ENCODE measurements around the gene GCNT2.
"Not testable (repeated sequence)": the region's sequence is repeated elsewhere in the genome, so short reads cannot be mapped to it uniquely, and the experiment has no call there.

Gene GCNT2

DNA sequence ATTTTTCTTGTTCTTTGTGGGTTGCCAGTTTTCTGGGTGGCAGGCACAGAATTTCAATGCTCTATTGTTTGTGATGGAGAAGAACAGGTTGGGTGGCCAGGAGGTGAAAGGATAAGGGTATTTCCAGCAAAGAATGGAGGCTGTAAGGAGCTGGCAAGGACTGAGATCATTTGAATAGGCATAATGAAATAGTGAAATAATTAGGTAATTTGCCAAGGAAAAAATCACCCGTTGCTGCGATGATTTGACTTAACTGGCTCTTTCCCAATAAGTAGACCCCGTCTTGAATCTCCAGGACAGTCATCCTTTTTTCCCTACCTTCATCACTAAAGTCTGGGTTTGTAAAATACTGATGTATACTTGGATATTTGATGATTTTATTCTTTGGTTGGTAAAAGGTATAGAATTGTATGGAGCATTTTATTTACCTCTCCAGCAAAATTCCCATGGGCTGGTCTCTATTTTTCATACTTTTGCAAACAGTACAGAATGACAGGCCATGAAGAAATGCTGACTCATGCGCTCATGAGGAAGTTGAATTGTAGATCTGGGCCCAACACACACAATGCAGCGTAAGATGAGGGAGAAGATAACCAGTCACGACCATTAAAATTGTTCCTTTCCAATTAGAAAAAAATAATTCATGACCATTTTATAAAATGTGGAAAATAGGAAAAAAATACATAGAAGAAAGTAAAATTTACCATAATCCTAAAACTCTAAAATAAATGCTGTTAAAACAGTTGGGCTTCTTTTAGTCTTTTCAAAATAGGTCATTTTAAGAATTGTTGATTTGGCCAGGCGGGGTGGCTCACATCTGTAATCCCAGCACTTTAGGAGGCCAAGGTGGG is 2.4 kb upstream of the GCNT2 start:
- no peak for DNase-seq (ENCODE audit: extremely low read depth, insufficient read length)
- Histone ChIP-seq H3K4me3 (replicated peaks; ENCODE audit: low read depth, low read length) (no peak overlapping the region), H3K27me3 (replicated peaks; ENCODE audit: control insufficient read depth, insufficient read depth, low read length) (no peaks in the 10 kb centered on the region), H3K36me3 (ENCODE audit: control insufficient read depth, insufficient read depth, low read length) (no peaks in the 10 kb centered on the region)
- TF ChIP-seq, protein P1, sequence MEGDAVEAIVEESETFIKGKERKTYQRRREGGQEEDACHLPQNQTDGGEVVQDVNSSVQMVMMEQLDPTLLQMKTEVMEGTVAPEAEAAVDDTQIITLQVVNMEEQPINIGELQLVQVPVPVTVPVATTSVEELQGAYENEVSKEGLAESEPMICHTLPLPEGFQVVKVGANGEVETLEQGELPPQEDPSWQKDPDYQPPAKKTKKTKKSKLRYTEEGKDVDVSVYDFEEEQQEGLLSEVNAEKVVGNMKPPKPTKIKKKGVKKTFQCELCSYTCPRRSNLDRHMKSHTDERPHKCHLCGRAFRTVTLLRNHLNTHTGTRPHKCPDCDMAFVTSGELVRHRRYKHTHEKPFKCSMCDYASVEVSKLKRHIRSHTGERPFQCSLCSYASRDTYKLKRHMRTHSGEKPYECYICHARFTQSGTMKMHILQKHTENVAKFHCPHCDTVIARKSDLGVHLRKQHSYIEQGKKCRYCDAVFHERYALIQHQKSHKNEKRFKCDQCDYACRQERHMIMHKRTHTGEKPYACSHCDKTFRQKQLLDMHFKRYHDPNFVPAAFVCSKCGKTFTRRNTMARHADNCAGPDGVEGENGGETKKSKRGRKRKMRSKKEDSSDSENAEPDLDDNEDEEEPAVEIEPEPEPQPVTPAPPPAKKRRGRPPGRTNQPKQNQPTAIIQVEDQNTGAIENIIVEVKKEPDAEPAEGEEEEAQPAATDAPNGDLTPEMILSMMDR (IDR thresholded peaks at IDR 0.05; ENCODE audit: insufficient read depth, low read length, poor library complexity, severe bottlenecking), result no peak

DNA sequence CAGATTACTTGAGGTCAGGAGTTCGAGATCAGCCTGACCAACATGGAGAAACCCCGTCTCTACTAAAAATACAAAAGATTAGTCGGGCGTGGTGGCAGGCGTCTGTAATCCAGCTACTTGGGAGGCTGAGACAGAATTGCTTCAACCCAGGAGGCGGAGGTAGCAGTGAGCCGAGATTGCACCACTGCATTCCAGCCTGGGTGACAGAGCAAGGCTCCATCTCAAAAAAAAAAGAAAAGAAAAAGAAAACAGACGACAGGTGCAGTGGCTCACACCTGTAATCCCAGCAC is 1.8 kb upstream of the GCNT2 start:
- not testable (repeated sequence) for DNase-seq (ENCODE audit: extremely low read depth, insufficient read length); H3K27me3 ChIP-seq (replicated peaks; ENCODE audit: control insufficient read depth, insufficient read depth, low read length); H3K36me3 ChIP-seq (ENCODE audit: control insufficient read depth, insufficient read depth, low read length); H3K4me3 ChIP-seq (replicated peaks; ENCODE audit: low read depth, low read length)

DNA sequence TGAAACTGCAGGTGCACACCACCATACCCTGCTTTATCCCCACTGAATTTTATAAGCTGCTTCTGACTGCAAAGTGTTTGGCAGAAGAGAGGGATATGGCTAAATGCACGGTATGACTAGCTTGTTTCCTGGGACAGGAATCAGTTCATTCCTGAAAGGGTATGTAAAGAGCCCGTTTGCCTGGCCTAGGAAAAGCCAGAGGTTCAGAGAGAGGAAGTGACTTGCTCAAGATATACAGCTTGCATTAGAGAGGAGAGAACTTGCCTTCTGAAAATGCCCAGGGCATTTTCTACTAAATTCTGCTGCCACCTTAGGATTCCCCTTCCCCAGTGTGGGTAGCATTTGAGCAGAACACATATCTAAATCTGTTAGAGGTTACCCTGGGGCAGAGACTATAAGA is 683 bp upstream of the GCNT2 start:
- Histone ChIP-seq H3K27me3 (replicated peaks; ENCODE audit: control insufficient read depth, insufficient read depth, low read length) (no peaks in the 10 kb centered on the region), H3K4me3 (replicated peaks; ENCODE audit: low read depth, low read length) (no peak overlapping the region), H3K36me3 (ENCODE audit: control insufficient read depth, insufficient read depth, low read length) (no peaks in the 10 kb centered on the region)
- no peak for DNase-seq (ENCODE audit: extremely low read depth, insufficient read length)
- TF ChIP-seq, protein P1 (IDR thresholded peaks at IDR 0.05; ENCODE audit: insufficient read depth, low read length, poor library complexity, severe bottlenecking), result no peak

DNA sequence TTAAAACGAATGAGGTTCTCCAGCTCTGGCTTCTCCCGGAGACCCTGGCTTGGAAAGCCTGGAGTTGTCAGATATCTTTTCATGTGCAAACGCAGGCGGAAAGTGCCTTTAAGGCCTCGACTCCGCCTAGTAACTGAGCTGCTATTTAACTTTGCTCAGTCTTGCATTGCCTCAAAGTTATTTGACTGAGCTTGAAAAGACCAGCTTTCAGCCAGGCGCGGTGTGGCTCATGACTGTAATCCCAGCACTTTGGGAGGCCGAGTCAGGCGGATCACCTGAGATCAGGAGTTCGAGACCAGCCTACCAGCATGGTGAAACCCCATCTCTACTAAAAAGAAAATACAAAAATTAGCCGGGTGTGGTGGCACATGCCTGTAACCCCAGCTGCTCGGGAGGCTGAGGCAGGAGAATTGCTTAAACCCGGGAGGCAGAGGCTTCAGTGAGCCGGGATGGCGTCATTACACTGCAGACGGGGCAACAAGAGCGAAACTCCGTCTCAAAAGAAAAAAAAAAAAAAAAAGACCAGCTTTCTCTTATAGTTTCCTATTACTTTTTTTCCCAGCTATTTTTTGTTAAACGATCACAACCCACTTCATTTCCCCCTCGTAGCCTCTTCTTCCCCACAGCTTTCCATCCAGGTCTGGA is 1.9 kb downstream of the GCNT2 start:
- TF ChIP-seq, protein P1 (IDR thresholded peaks at IDR 0.05; ENCODE audit: insufficient read depth, low read length, poor library complexity, severe bottlenecking), result no peak
- no peaks in the 10 kb centered on the region for H3K36me3 ChIP-seq (ENCODE audit: control insufficient read depth, insufficient read depth, low read length)
- DNase-seq (ENCODE audit: extremely low read depth, insufficient read length), result no peak
- no peaks in the 10 kb centered on the region for H3K27me3 ChIP-seq (replicated peaks; ENCODE audit: control insufficient read depth, insufficient read depth, low read length)
- H3K4me3 ChIP-seq (replicated peaks; ENCODE audit: low read depth, low read length), result no peak overlapping the region

DNA sequence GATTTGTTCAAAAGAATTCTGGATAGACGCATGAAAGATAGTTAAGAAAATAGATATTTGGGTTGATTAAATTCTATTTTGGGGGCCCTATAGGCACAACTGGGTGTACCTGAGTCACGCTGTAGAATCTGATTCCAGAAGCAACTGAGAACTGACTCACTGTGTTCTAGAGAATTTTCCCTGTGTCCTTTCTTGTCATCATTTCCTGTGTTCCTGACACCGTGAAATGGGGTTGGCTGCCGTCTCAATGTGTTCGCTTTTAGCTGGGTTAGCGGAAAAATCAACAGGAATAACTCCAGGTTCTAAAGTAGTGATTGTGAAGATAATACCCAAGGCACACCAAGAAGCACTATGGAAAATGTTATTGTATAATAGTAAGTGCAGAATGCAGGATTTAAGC is 5.0 kb downstream of the GCNT2 start:
- TF ChIP-seq, protein P1 (IDR thresholded peaks at IDR 0.05; ENCODE audit: insufficient read depth, low read length, poor library complexity, severe bottlenecking), result no peak
- Histone ChIP-seq H3K4me3 (replicated peaks; ENCODE audit: low read depth, low read length) (no peak overlapping the region), H3K27me3 (replicated peaks; ENCODE audit: control insufficient read depth, insufficient read depth, low read length) (no peaks in the 10 kb centered on the region), H3K36me3 (ENCODE audit: control insufficient read depth, insufficient read depth, low read length) (no peaks in the 10 kb centered on the region)
- DNase-seq (ENCODE audit: extremely low read depth, insufficient read length), result no peak

DNA sequence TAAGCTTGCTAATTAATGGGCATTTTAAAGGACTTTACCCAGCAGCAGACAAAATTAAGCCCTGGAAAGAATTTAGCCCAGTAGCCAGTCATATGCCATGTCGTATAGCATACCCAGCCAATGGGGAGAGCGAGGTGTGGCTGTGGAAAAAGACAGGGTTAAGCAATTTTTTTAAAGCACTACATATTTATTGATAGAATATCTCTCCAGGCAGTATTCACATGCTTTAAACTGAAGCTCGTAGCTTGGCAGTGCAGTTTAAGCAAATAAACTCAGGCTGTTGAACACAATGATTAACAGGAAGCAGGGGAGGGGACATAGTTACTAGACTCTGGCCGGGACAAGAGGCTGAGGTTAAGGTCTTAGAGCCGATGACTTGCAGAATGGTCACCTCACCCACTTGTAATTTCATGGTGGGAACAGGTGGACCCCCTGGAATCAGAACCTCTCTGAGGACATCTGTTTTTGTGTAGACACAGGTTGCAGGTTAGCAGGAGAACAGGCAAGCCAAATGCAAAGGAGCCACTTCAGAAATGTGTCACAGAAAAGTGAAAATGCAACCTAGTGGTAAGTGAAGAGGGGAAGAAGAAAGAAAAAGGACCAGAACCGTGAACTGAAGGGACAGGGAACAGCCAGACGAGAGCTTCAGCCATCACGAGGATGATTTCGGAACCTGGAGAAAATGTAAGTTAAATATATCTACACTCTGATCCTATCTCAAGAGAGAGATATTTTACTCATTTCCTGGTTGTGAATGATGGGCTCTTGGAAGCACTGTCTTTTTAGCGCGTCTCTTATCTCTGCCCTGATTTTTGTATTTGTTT is 7.2 kb downstream of the GCNT2 start:
- peak overlapping the region; percentile 79 for H3K4me3 ChIP-seq (replicated peaks; ENCODE audit: low read depth, low read length)
- DNase-seq (ENCODE audit: extremely low read depth, insufficient read length), result peak; percentile 54
- H3K36me3 ChIP-seq (ENCODE audit: control insufficient read depth, insufficient read depth, low read length), result no peaks in the 10 kb centered on the region
- H3K27me3 ChIP-seq (replicated peaks; ENCODE audit: control insufficient read depth, insufficient read depth, low read length), result no peaks in the 10 kb centered on the region
- TF ChIP-seq, protein P1 (IDR thresholded peaks at IDR 0.05; ENCODE audit: insufficient read depth, low read length, poor library complexity, severe bottlenecking), result no peak

Data from GM06990 (cell line).